ENCODE measurements around the gene GAPDH.

DNA sequence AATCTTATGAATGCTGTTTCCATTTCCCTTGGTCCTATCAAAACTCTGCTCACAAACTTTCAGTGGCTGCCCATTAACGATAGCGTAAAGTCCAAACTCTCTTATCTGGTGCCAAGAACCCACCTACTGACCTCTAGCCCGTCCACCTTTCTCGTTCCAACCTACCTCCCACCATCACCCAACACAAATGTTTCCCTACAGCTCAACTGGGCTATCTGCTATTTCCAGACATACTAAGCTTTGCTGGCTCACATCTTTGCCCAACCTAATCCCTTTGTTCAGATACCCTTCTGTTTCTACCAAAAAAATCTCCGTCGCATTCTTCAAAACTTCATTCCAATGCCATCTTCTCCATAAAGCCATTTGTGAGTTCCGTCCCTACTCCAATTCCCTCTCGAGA, 41.3 kb downstream of the GAPDH start:
- TF ChIP-seq EP300 (IDR thresholded peaks at IDR 0.05; ENCODE audit: borderline replicate concordance) (no peak), ZBTB7A (IDR thresholded peaks at IDR 0.05; ENCODE audit: low read depth) (no peak), YY1 (IDR thresholded peaks at IDR 0.05; ENCODE audit: low read depth) (no peak), TEAD4 (IDR thresholded peaks at IDR 0.05) (no peak), EGR1 (IDR thresholded peaks at IDR 0.05) (no peak), CEBPB (IDR thresholded peaks at IDR 0.05) (no peak), RAD21 (IDR thresholded peaks at IDR 0.05; ENCODE audit: low read depth) (no peak), FOXM1 (IDR thresholded peaks at IDR 0.05; ENCODE audit: borderline replicate concordance, low read depth) (no peak), TCF12 (IDR thresholded peaks at IDR 0.05; ENCODE audit: low read depth) (no peak), USF1 (IDR thresholded peaks at IDR 0.05) (no peak)
- TF ChIP-seq, protein P1, sequence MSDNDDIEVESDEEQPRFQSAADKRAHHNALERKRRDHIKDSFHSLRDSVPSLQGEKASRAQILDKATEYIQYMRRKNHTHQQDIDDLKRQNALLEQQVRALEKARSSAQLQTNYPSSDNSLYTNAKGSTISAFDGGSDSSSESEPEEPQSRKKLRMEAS (IDR thresholded peaks at IDR 0.05), result no peak
- TF ChIP-seq, protein P2, sequence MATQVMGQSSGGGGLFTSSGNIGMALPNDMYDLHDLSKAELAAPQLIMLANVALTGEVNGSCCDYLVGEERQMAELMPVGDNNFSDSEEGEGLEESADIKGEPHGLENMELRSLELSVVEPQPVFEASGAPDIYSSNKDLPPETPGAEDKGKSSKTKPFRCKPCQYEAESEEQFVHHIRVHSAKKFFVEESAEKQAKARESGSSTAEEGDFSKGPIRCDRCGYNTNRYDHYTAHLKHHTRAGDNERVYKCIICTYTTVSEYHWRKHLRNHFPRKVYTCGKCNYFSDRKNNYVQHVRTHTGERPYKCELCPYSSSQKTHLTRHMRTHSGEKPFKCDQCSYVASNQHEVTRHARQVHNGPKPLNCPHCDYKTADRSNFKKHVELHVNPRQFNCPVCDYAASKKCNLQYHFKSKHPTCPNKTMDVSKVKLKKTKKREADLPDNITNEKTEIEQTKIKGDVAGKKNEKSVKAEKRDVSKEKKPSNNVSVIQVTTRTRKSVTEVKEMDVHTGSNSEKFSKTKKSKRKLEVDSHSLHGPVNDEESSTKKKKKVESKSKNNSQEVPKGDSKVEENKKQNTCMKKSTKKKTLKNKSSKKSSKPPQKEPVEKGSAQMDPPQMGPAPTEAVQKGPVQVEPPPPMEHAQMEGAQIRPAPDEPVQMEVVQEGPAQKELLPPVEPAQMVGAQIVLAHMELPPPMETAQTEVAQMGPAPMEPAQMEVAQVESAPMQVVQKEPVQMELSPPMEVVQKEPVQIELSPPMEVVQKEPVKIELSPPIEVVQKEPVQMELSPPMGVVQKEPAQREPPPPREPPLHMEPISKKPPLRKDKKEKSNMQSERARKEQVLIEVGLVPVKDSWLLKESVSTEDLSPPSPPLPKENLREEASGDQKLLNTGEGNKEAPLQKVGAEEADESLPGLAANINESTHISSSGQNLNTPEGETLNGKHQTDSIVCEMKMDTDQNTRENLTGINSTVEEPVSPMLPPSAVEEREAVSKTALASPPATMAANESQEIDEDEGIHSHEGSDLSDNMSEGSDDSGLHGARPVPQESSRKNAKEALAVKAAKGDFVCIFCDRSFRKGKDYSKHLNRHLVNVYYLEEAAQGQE (IDR thresholded peaks at IDR 0.05; ENCODE audit: low read depth), result no peak
